Breast epithelium (tissue), 3 donors: ENCODE results near the gene CRB2.

Source experiments
- CTCF ChIP-seq, 3 donors: fragments of 450-650 bp; IDR thresholded peaks; one replicate each; pipeline ENCODE4 v1.5.1; 2016 to 2017; ENCODE audit warnings: antibody characterized with exemption in 3 of 3, mild to moderate bottlenecking in 3 of 3, moderate library complexity in 3 of 3
- POLR2A ChIP-seq: fragments of 450-650 bp; IDR thresholded peaks from one replicate; pipeline ENCODE4 v1.6.1; 2016; ENCODE audit warnings: antibody characterized with exemption, mild to moderate bottlenecking, moderate library complexity
- POLR2AphosphoS5 ChIP-seq, 3 donors: sonication (generic); formaldehyde crosslinking; IDR thresholded peaks; one replicate each; pipeline ENCODE4 v1.6.1; 2017; ENCODE audit warnings: antibody characterized with exemption in 3 of 3

DNA sequence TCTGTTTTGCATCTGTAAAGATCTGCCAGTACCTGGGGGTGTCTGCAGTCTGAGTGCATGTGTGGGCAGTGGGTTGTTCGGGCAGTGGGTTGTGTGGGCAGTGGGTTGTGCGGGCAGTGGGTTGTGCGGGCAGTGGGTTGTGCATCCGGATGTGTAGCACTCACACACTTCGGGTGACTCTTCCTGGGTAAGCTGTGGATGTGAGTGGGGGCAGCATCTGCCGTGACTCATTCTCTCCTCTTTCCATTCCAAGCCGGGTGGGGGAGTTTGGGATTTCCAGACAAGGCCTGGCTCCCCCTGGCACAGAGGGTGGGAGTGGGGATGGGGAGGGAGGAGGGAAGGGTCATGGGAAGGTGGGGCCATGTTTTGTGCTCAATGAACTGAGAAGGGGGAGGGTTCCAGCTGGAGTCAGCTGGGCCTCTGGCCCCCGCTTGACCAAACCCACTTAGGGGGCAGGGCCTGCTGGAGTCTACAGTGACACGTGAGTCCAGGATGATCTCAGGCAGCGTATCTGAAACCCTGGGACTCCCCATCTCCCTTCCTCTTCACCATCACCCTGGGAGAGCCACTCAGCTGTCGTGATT is 8.3 kb downstream of the CRB2 start:
- TF ChIP-seq CTCF (IDR thresholded peaks at IDR 0.05) (no peak), POLR2A (no peak), POLR2AphosphoS5 (IDR thresholded peaks at IDR 0.05) (no peak)
